Measurements from ENCODE around the gene NFS1.
A peak's percentile ranks its signal among the peaks of the same experiment; 100 is the strongest.
"Not testable (repeated sequence)": the region's sequence is repeated elsewhere in the genome, so short reads cannot be mapped to it uniquely, and the experiment has no call there.

NFS1 gene

DNA sequence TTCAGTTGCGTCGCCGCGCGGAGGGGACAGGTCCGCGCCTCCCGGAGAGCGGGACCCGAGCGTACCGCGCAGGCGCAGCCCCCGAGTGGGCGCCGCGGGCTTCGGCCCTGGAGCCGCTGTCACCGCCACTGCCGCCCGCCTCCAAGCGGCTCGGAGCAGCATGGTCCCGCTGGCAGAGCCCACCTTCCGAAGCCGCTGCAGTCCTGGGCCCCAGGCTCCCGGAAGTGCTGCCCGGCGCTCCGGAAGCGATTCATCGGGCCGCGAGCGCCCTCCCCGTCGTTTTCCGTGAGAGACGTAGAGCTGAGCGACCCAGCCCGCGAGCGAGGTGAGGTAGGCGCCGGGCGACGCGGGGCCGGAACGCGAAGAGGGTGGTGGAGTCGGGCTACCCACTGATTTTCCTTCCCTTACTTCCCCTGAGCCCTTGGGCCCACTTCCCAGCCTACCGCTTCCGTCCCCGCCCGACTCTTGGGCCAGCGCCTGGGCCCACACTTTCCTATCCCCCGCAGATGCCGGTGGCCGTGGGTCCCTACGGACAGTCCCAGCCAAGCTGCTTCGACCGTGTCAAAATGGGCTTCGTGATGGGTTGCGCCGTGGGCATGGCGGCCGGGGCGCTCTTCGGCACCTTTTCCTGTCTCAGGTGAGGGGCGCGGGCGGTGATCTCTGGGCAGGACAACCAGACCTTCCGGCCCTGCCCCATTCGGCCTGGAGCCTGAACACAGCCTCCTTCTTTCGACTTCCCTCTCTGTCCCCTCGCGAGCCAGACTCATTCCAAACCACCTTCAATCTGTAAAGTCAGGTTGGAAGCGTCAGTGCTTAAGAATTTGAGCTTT is at the start of gene NFS1, which contains the start of gene ROMO1:
Gene NFS1 (minus strand): TSS at position 226 of the 830 bp plus-strand sequence. CDS start 64 bp downstream, at position 162.
Gene ROMO1 (plus strand): TSS at position 279 of the 830 bp plus-strand sequence. CDS start 228 bp downstream, at position 507.
- peak; percentile 13 for FAIRE-seq

DNA sequence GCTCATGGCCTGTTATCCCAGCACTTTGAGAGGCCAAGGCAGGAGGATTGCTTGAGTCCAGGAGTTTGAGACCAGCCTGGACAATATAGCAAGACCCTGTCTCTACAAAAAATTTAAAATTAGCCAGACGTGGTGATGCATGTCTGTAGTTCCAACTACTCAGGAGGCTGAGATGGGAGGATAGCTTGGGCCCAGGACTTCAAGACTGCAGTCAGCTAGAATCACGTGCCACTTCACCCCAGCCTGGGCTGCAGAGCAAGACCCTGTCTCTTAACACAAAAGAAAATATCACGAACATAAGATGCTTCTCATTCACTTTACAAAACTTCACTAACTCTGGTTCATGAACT is 45.3 kb upstream of the NFS1 start:
- not testable (repeated sequence) for FAIRE-seq; DNase-seq (ENCODE audit: insufficient read length, low spot score)

More for the DNA sequence above, at the start of gene NFS1, which contains the start of gene ROMO1:
- peak; percentile 96 for DNase-seq (ENCODE audit: insufficient read length, low spot score)

DNA sequence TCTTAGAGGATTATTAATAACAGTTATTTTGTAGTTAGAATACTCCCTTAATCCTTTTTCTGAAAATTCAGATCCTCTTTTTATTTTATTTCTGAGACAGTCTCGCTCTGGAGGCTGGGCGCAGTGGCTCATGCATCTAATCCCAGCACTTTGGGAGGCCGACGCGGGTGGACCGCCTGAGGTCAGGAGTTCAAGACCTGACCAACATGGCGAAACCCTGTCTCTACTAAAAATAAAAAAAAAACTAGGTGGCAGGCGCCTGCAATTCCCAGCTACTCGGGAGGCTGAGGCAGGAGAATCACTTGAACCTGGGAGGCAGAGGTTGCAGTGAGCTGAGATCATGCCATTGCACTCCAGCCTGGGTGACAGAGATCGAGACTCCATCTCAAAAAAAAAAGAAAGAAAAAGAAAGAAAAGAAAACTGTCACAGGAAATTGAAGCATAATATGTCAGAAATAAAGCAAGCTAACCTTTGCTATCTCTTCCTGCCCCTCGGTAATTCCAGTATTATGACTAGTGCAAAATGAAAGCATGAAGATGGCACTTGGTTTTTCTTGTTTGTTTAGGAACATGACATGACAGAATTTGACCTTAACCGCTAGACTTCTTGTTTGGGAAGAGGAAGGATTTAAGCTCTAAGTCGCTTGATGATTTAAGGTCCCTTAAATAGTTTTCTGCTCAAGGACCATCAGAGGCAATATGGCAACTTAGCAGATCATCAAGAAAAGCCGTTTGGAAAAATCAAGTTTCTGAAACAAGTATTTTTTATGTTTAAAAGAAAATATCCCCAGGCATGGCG is 44.7 kb upstream of the NFS1 start:
- DNase-seq (ENCODE audit: insufficient read length, low spot score) (no peak), FAIRE-seq (no peak)

DNA sequence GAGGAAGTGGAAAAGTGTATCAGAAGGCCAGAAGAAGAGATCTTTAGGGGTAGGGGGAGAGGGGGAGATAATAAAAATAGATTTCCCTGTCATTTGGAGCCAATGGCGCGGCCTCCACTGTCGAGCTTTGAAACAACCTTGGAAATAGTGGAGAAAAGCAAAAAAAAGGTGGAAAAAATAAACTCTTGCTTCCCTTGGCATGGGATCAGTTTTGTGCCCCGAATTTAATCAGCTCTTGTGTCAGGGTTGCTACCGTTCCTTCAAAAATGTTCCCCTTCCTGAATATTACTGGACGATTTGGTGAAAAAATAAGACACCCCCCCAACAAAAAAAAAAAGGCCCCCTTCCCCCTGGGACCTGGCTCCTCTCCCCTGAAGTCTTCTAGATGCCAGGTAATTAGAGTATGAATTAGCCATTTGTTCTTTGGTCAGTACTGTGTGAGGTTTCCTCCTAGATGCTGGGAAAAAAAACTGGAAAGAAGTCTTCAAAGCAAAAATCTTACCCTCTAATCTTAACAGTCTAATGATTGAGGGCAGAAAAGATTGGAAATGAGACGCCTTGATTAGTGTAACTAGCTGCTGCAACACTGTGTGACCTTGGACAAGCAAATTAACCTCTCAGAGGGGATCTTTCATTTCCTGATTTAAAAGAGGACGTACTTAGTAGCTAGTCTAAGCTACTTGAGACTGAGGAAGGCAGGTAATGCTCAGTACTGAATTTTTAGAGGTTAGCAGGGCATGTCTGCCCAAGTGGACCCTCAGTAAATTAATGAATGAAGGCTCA is 43.8 kb upstream of the NFS1 start:
- no peak for DNase-seq (ENCODE audit: insufficient read length, low spot score)
- no peak for FAIRE-seq

DNA sequence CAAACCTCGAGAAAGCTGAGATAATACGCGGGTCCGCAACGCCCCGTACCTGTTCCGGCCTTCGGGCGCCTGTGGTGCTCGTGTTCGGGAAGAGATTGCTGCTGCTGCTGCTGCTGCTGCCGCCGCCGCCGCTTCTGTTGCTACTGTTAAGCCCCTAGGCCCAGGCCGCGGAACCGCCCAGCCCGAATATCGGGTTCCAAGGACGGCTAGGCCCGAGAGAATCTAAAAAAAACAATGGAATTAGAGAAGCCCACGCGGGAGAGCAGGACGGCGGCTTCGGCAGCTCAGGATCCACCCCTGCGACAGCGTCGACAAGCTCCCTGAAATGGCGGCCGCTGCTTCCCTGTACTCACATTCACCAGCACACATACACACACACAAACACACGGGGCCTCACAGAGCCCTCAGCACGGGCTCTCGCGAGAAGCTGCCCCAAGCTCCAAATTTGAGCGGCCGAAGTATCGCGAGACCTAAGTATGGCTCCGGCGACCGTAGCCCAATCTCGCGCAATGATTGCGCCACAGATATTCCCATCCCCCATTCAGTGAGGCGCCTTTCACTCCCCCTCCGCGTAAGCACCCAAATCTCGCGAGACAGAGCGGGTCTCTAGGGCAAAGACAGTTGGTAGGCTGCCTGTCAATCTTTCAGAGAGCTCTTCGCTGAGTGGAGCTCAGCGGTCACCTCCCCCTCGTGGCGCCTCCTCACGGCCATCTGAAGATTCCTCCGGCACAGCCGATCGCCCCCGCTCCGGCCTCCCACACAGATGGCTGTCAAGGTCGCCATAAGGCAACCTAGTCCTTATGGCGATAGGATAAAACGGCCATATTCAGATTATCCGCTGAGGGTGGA is 43.0 kb upstream of the NFS1 start, which contains the start of gene RBM39:
Gene RBM39 (minus strand): TSS at position 369 of the 849 bp plus-strand sequence. CDS start 1,386 bp downstream, outside the sequence.
- peak; percentile 92 for FAIRE-seq

DNA sequence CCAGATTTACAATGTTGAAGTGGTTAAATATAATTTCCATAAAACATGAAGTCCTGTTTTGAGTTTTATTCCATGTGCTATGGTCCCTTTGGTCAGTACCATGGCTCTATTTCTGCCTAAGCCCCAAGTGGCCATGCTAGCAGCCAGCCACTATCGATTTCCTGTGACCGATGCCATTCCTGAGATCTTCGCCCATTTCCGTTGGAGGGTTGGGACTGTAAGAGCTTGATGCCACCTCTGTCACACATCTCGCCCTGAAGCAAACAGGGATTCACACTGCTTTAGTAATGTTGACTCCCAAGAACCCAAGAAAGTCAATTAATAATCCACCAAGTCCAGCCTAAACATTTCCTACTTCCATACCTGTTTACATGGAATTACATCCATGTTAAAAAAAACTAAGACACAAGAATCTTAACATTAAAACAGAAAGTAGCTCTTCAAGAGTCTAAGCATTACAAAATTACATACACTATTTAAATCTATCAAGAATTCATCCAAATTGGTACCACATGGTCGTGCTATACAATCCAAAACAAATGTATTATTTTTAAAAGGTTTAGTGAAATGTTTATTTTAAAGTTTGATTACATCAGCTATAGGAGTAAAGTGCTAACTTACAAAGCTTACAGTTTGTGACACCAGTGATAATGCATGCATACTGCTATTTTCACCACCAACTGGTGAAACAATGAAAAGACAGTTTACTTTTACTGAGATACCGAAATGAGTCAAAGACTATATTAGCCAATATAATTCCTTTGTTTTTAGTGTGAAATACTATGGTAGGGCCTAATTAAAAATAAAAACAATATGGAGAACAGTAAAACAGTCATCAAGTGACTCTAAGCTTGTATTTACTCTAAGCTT is 40.4 kb upstream of the NFS1 start:
- FAIRE-seq: no peak
- no peak for DNase-seq (ENCODE audit: insufficient read length, low spot score)

More for the DNA sequence above, 43.0 kb upstream of the NFS1 start, which contains the start of gene RBM39:
- peak; percentile 99 for DNase-seq (ENCODE audit: insufficient read length, low spot score)

DNA sequence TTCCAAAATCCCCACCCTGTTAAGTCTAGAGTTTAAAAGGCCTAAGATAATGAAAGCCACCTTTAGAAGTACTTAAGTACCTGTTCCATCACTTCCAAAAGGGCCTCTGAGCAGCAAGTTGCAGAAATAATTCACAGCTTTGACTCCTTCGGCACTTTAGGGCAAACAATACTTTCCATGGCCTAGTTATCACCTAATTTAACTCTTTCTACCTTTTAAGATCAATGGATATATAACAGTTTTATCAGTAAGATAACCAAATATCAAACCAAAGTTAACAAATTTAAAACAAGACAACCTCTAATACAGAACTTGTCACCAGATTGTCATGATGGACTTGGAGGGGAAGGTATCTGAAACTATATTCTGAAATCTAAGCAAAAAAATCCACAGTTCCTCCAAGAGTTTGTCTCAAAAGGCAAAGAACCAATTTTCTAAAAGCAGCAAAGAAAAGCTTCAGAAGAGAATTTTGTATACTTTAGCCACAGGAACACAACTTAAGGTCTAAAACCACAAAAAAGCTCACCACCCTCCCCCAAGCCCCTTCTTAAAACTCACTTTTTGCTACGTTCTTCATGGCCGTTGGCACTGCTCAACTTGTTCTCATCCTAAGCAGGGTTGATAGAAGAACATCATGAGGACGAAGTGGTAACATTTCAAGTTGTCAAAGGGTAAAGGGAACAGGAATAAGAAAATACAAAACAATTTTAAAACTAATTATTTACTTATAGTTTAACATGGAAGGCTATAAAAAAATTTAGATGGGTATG is 39.4 kb upstream of the NFS1 start:
- DNase-seq (ENCODE audit: insufficient read length, low spot score) (no peak), FAIRE-seq (no peak)

DNA sequence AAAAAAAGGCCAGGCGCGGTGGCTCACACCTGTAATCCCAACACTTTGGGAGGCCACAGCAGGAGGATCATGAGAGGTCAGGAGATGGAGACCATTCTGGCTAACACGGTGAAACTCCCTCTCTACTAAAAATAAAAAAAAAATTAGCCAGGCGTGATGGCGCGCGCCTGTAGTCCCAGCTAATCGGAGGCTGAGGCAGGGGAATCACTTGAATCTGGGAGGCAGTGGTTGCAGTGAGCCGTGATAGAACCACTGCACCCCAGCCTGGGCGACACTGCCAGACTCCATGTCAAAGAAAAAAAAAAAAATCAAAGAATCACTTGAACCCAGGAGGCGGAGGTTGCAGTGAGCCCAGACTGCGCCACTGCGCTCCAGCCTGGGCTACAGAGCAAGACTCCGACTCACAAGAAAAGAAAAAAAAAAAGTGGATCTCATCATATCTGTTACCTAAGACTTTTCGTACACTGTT is 38.7 kb upstream of the NFS1 start:
- no peak for FAIRE-seq
- no peak for DNase-seq (ENCODE audit: insufficient read length, low spot score)

DNA sequence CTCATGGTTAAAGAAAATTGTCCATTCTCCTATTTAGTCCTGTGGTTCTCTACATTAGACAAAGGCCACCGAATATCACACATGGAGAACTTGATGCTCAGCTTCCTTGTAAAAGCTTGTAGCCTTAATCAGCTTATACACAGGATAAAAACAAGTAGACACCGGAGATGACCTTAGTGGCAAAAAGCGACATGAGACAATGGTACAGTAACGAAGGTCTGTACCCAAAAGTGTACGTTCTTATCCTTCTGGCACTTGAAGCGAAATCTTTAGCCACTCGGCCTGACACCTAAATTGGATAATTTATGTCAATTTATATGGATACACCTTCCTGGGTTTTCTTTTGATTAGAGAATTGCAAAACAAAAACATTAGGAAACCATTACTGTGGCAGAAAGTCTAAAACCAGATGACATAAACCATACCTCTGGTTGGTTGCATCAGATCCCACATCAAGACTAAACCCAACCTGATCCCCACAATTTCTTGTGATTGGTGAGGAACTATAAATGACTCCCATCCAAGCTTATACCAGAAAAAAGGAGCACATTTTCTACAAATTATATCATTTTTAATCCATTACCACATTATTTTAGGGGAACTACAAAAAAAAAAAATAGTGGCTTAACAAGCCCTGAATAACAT is 36.8 kb upstream of the NFS1 start:
- DNase-seq (ENCODE audit: insufficient read length, low spot score) (no peak), FAIRE-seq (no peak)

DNA sequence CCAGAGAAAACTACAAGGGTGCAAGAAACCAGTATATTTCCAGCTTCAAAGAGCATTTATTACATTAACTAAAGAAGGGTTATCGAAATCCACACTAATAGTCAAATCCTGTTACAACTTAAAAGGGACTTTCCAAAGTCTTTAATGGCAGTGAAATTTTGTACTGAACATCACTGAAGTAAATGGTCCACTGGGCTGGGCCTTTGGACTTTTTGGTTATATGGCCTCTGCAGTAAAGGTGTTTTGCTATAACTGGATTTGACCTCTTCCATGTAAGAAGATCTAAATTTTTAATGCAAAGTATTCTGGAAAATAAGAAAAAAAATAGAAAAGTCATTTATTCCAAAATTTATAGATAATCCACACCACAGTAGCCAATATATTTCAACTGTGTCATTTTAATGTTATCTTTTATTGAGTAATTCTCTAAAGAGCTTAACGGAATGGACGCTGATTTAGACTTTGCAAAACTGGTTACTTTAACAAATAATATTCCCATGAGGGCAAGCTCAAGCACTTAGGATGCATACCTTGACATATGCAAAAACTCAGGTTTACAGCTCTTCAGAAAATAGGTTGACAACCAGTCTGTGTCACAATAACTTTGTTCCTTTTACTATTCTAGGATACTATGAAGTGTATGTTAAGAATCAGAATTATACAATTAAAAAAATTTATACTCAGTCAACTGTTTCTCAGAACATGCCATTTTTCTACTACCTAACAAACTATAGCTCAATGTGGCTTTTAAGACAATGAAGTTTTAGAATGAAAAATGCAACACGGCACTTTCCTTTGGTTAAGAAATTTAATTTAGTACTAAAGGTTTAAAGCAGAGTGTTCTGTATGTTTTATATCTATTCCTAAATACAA is 35.9 kb upstream of the NFS1 start:
- no peak for DNase-seq (ENCODE audit: insufficient read length, low spot score)
- FAIRE-seq: no peak

DNA sequence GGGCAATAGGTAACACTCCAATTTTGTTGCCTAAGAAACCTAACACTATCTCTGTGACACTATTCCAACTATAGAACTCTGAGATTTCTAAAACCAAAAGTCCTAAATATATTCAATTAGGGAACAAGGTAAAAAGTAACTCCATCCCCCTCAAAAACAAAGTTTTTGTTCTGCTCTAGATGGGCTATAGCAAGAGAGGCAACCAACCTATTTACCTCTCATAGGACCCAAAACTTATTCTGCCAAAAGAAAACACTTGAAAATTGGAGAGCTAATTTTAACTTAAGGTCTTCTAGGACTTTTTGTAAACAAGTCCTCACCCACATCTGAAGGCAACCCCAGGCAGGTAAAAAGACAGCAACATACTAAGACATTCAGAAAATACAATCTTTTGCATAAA is 35.2 kb upstream of the NFS1 start:
- no peak for DNase-seq (ENCODE audit: insufficient read length, low spot score)
- no peak for FAIRE-seq

DNA sequence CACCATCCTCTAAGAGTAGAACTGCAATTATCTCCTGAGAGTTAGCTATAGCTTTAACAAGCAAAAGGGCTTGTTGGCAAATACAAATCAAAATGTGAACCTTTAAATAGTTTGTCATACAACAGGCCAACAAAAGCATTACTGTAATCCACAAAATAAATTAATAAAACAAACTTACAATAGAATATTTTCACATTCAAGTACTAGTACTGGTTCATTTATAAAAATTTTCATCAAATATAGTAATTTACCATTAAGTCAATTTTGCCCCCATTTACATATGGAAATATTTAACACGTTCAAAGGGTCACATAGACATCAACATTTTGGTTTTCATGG is 33.5 kb upstream of the NFS1 start:
- FAIRE-seq (no peak), DNase-seq (ENCODE audit: insufficient read length, low spot score) (no peak)

DNA sequence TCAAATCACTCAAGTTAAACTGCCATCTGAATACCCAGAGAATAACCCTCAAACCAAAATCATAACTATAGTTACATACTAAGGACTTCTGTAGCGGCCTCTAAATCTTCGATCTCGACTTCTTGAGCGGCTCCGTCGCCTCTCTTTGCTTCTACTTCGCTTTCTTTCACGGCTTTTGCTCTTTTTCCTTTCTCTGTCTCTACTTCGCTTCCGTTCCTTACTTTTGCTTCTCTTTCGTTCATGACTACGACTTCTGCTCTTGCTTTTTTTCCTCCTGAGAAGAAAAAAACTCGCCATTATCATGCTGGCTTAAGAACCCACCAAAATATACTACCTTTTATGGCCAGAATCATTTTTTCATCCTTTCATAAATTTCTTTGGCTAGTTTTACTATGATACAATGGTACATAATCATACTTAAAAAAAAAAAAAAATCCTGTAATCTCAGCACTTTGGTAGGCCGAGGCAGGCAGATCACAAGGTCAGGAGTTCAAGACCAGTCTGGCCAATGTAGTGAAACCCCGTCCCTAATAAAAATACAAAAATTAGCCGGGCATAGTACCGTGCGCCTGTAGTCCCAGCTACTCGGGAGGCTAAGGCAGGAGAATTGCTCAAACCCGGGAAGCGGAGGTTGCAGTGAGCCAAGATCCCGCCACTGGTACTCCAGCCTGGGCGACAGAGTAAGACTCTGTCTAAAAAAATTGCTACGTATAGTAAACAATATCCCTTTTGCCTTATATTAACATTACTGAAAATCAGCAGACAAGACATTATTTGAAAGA is 32.9 kb upstream of the NFS1 start:
- DNase-seq (ENCODE audit: insufficient read length, low spot score) (no peak), FAIRE-seq (no peak)

DNA sequence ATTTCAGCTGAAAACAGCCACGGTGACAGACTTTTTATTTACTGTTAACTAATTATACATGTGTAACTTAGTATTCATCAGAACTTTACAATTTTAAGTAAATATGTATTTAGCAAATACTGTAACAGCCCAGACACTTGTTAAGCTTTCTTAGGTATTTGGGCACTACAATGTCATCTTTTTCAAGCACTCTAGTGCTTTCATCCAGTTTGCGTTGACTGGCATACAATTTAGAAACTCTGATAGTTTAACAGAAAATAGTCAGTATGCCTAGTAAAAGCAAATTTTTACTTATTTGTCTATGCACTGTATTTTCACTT is 32.3 kb upstream of the NFS1 start:
- FAIRE-seq: no peak
- no peak for DNase-seq (ENCODE audit: insufficient read length, low spot score)

DNA sequence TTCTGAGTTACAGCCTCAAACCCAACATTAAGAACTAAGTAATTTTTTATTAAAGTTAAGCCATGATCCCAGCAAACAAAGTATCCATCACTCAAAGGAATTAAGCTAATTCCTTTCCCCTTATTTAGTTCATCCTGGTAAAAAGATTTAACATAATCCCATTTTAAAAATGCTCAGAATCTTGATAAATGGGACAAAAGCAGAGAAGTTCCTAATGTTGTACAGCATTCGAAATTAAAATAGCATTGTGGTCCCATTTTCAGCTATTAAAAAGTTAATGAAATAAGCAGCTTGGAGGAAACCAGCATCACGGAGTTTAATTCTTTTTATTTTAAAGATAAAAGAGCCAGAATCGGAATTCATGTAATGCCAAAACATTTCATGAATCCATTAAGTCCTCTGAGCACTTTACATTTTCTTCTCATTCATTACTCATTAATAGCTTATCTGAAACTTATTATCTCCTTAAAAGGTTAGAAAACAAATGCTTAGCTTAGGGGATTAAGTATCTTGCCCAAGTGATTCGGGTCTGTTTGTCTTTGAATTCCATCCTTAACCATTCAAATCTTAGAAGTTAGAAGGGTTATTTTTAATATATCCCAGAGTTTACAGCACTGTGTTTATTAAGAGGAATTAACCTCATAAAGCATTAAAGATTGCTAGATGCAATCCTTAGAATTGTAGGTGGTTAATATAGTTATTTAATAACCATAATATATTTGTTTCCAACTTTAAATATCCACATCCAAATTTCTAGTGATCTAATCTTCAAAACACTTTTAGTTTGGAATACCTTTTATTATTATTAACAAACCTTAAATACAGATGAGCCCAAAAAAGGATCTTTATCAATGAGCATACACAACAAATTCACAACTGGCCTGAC is 31.7 kb upstream of the NFS1 start:
- DNase-seq (ENCODE audit: insufficient read length, low spot score) (no peak), FAIRE-seq (no peak)

All from HTR-8/SVneo (cell line).